ENCODE measurements around the gene CRISPLD2.

GRCh38 chr16:84817206-84817605, 2.6 kb upstream of the CRISPLD2 start:
- TF ChIP-seq, protein P1, sequence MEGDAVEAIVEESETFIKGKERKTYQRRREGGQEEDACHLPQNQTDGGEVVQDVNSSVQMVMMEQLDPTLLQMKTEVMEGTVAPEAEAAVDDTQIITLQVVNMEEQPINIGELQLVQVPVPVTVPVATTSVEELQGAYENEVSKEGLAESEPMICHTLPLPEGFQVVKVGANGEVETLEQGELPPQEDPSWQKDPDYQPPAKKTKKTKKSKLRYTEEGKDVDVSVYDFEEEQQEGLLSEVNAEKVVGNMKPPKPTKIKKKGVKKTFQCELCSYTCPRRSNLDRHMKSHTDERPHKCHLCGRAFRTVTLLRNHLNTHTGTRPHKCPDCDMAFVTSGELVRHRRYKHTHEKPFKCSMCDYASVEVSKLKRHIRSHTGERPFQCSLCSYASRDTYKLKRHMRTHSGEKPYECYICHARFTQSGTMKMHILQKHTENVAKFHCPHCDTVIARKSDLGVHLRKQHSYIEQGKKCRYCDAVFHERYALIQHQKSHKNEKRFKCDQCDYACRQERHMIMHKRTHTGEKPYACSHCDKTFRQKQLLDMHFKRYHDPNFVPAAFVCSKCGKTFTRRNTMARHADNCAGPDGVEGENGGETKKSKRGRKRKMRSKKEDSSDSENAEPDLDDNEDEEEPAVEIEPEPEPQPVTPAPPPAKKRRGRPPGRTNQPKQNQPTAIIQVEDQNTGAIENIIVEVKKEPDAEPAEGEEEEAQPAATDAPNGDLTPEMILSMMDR (IDR thresholded peaks at IDR 0.05), result no peak
- no peak for TF ChIP-seq POLR2A (IDR thresholded peaks at IDR 0.05)
- no peak for TF ChIP-seq POLR2AphosphoS5 (IDR thresholded peaks at IDR 0.05)
- no peak for TF ChIP-seq EP300 (IDR thresholded peaks at IDR 0.05)

Data from suprapubic skin (tissue), 4 donors.